ENCODE data around the gene EPB41L2. TPM values are rescaled to one million over a fixed set of nuclear protein-coding genes. Genes with fewer than 3 reads are reported as not detected.

Gene EPB41L2
- total RNA-seq, 4 donors from 2014 or later = 104 to 317 (median 144) TPM

GRCh38 chr6:130907687-130908086 is 155.4 kb downstream of the EPB41L2 start:
- DNase-seq (ENCODE audit: low spot score) (no peak), ATAC-seq (ENCODE audit: low FRiP score) (no peak)
- no peak for TF ChIP-seq CTCF (IDR thresholded peaks at IDR 0.05)

DNA sequence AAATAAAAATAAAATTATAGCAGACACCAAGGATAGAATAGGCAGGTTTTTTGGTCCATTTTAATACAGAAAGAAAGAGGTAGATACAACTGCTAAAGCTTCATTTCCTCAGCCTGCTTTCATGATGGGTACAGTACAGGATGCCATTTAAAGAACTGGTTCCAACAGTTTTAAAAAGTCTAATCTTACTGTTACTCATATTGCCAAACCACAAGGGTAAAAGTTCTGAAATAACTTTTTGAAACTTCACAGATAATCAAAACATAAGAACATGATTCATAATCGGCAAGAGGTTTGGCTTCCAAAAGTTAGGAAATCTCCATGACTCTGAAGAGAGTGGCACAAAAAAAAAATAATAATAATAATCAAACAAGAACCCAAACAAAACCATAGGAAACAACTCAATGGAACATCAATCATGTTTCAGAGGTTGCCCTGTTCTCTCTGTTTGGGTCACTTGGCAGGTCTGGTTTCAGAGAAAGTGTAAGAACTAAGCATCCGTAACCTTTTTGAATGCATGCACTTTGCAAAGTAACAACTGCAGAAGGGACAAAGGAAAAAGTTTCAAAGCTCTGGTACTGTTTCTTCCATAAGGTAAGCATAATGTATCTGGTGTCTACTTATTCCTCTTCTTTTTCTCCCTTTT is 156.2 kb downstream of the EPB41L2 start:
- ATAC-seq (ENCODE audit: low FRiP score) (peak; percentile 32), DNase-seq (ENCODE audit: low spot score) (no peak)
- no peak for TF ChIP-seq CTCF (IDR thresholded peaks at IDR 0.05)

DNA sequence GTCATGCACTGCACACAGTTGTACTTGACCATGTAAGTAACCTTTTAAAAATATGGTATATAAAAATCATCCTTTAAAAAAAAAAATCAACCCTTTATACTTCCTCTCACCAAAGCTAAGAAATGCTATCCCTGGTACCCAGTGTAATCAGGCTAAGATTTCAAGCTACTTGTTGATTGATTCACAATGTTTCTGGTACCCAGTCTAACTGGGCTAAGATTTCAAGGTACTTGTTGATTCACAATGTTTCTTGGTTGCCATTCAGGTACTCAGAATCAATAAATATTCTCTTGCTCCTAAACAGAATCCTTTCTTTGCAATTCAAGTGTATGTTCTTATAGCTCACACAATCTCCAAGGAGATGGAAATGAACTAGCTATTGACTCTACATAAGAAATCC is 159.4 kb downstream of the EPB41L2 start:
- TF ChIP-seq CTCF (IDR thresholded peaks at IDR 0.05) = no peak
- ATAC-seq (ENCODE audit: low FRiP score) (no peak), DNase-seq (ENCODE audit: low spot score) (no peak)

DNA sequence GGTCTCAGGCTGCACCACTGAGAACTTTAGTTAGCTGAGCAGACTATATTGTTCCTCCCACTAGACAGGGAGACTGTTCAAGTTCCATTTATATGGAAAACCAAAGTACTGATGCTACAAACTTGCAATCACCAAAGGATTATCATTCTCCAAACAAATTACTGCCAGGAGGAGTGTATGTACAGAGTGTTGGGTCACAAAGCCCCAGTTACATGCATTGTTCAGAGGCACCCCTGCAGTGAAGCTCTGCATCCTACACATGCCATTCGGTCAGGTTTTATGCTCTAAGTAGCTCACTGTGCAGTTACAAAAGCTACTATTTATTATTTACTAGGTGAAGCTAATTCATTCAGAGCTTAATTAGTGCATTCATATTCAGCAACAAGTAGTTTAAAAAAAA is 160.0 kb downstream of the EPB41L2 start:
- DNase-seq (ENCODE audit: low spot score) = no peak
- TF ChIP-seq CTCF (IDR thresholded peaks at IDR 0.05) = no peak
- no peak for ATAC-seq (ENCODE audit: low FRiP score)

DNA sequence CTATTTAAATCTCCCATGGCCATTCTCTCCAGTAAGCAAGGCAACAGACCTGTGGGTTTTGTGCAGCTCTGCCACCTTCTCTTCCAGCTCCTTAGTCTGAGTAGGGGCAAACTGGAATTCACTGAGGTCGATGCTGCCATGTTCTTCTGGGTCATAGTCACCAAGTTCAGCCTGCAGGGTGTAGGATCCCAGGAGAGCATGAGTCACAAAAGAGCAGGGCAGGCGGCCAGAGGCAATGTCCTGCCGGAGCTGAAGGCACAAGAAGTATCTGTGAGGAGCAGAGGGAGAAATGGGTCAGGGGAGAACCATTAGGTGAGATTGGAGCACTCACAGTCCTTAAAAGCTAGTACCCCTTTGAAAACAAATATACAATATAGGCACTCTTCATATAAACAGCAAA is 162.1 kb downstream of the EPB41L2 start:
- TF ChIP-seq CTCF (IDR thresholded peaks at IDR 0.05) = no peak
- no peak for DNase-seq (ENCODE audit: low spot score)

DNA sequence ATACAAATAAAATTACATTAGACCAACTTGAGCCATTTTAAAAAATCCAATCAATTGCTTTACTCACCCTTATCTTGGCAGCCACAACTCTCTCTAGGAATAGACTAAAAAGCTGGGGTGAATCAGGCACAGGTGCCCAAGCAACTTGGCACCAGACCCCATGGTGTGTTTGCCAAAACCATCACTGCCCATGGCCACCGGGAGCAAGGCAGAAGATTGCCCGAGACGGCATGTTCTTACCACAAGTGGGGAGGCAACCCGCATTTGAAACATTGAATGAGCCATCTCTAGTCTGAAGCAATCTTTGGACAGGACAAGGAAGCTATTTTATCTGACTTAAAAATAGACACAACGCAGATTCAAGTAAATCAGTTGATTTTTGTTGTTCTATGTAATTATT is 166.8 kb downstream of the EPB41L2 start:
- TF ChIP-seq CTCF (IDR thresholded peaks at IDR 0.05) = no peak
- DNase-seq (ENCODE audit: low spot score) (no peak), ATAC-seq (ENCODE audit: low FRiP score) (no peak)

More for the DNA sequence above, 162.1 kb downstream of the EPB41L2 start:
- ATAC-seq (ENCODE audit: low FRiP score) = no peak

- ATAC-seq (ENCODE audit: low FRiP score) (no peak), DNase-seq (ENCODE audit: low spot score) (no peak)
- TF ChIP-seq CTCF (IDR thresholded peaks at IDR 0.05) = no peak
Measured at GRCh38 chr6:130895516-130895915, 167.5 kb downstream of the EPB41L2 start.

Measured in omental fat pad (tissue), 4 donors.